Thyroid gland (tissue), 4 donors: ENCODE measurements around the gene SUGCT. TPM values are rescaled to one million over a fixed set of nuclear protein-coding genes. Genes with fewer than 3 reads are reported as not detected.

Source experiments
- DNase-seq, 2 donors: peaks; one replicate each; pipeline ENCODE4 v3.0.0-alpha.2; 2019
- H3K27ac ChIP-seq, 3 donors: fragments of 200-600 bp; sonication (generic); 1 replicate in 2 of 3; 2 replicates in 1 of 3; pipeline ENCODE4 v1.5.1; 2016 to 2019; ENCODE audit warnings: mild to moderate bottlenecking in 1 of 3, moderate library complexity in 1 of 3
- H3K27me3 ChIP-seq: fragments of 200-600 bp; sonication (generic); one replicate; pipeline ENCODE4 v1.5.1; 2019
- H3K36me3 ChIP-seq, 2 donors: fragments of 200-600 bp; sonication (generic); one replicate each; pipeline ENCODE4 v1.5.1; 2016 to 2019
- H3K4me1 ChIP-seq, 2 donors: fragments of 200-600 bp; sonication (generic); one replicate each; pipeline ENCODE4 v1.5.1; 2017 to 2019
- H3K4me3 ChIP-seq, 3 donors: fragments of 200-600 bp; sonication (generic); replicated peaks in 1 of 3; 1 replicate in 2 of 3; 2 replicates in 1 of 3; pipeline ENCODE4 v1.5.1; 2016; ENCODE audit warnings: mild to moderate bottlenecking in 1 of 3
- H3K9me3 ChIP-seq: fragments of 200-600 bp; sonication (generic); one replicate; pipeline ENCODE4 v1.5.1; 2017
- CTCF ChIP-seq, 6 experiments: fragments of 200-600 bp in 3 of 6; fragments of 450-650 bp in 3 of 6; sonication (generic) in 3 of 6; IDR thresholded peaks; one replicate each; pipeline ENCODE4 v1.5.1; 2016 to 2019; ENCODE audit warnings: antibody characterized with exemption in 6 of 6, mild to moderate bottlenecking in 2 of 6, inconsistent platforms in 1 of 6, moderate library complexity in 1 of 6
- POLR2A ChIP-seq, 2 donors: fragments of 450-650 bp; IDR thresholded peaks; one replicate each; pipeline ENCODE4 v1.6.1; 2017; ENCODE audit warnings: antibody characterized with exemption in 2 of 2, mild to moderate bottlenecking in 2 of 2, moderate library complexity in 1 of 2
- WGBS, 2 donors: methylation state at CpG; one replicate each; pipeline ENCODE4 v1.1.5; 2017; 5-methylcytosine and 5-hydroxymethylcytosine counted together
- intact Hi-C: fragments of 100-400 bp; cut with DNase I; formaldehyde crosslinking; loops from one replicate; pipeline ENCODE4 v1.15.1; 2023
- total RNA-seq, 4 donors: library from RNA; depleted of rRNA; stranded (reverse); fragments of >200 nt; gene quantifications; one replicate each; pipeline ENCODE4 v1.2.3, GENCODE V29; 2016

The SUGCT gene
- total RNA-seq, 4 donors from 2014 or later = 1.3 to 15.2 (median 3.2) TPM

- no peaks in the 10 kb centered on the region for H3K27me3 ChIP-seq
- no peak overlapping the region for H3K27ac ChIP-seq
- H3K36me3 ChIP-seq = no peaks in the 10 kb centered on the region
- peaks cover 0 to 4% of the 10 kb centered on the region in 2 donors for H3K4me1 ChIP-seq
- TF ChIP-seq POLR2A (IDR thresholded peaks at IDR 0.05) = no peak
- no peak for TF ChIP-seq CTCF (IDR thresholded peaks at IDR 0.05)
- H3K4me3 ChIP-seq = no peak overlapping the region
- intact Hi-C loops = no loop called here
- H3K9me3 ChIP-seq = no peaks in the 10 kb centered on the region
- no peak for DNase-seq
- WGBS, 2 donors = 89 to 94% methylated on average over 2 of the region's 2 CpGs
Measured at GRCh38 chr7:40723829-40724228, 589.0 kb downstream of the SUGCT start.

- Histone ChIP-seq H3K4me1 (peaks cover 0 to 4% of the 10 kb centered on the region in 2 donors), H3K27me3 (no peaks in the 10 kb centered on the region), H3K4me3 (no peak overlapping the region), H3K36me3 (no peaks in the 10 kb centered on the region), H3K9me3 (no peaks in the 10 kb centered on the region), H3K27ac (no peak overlapping the region)
- TF ChIP-seq CTCF (IDR thresholded peaks at IDR 0.05) = peak in 4 of 6 experiments; percentile 18 to 46 (median 34)
- no peak for TF ChIP-seq POLR2A (IDR thresholded peaks at IDR 0.05)
- 36 to 45% methylated on average over 9 of the region's 9 CpGs for WGBS, 2 donors
- peak; percentile 82 to 84 for DNase-seq
- intact Hi-C loops = no loop called here
Measured at GRCh38 chr7:40726559-40726958, 591.8 kb downstream of the SUGCT start.

GRCh38 chr7:40733114-40733513 lies 598.3 kb downstream of the SUGCT start:
- intact Hi-C loops = no loop called here

GRCh38 chr7:40733578-40733977 lies 598.8 kb downstream of the SUGCT start:
- Histone ChIP-seq H3K27ac (no peak overlapping the region), H3K9me3 (no peaks in the 10 kb centered on the region), H3K4me3 (no peak overlapping the region), H3K36me3 (no peaks in the 10 kb centered on the region), H3K4me1 (no peaks in the 10 kb centered on the region), H3K27me3 (no peaks in the 10 kb centered on the region)
- no peak for DNase-seq
- 65 to 76% methylated on average over 5 of the region's 5 CpGs for WGBS, 2 donors
- TF ChIP-seq CTCF (IDR thresholded peaks at IDR 0.05) (no peak), POLR2A (IDR thresholded peaks at IDR 0.05) (no peak)
- intact Hi-C loops = no loop called here

More at GRCh38 chr7:40733114-40733513, 598.3 kb downstream of the SUGCT start:
- no peaks in the 10 kb centered on the region for H3K27me3 ChIP-seq
- TF ChIP-seq POLR2A (IDR thresholded peaks at IDR 0.05) (no peak), CTCF (IDR thresholded peaks at IDR 0.05) (no peak)
- no peak overlapping the region for H3K27ac ChIP-seq
- no peaks in the 10 kb centered on the region for H3K4me1 ChIP-seq
- no peak for DNase-seq
- no peak overlapping the region for H3K4me3 ChIP-seq
- no peaks in the 10 kb centered on the region for H3K9me3 ChIP-seq
- H3K36me3 ChIP-seq = no peaks in the 10 kb centered on the region

- no peaks in the 10 kb centered on the region for H3K36me3 ChIP-seq
- no peak for TF ChIP-seq CTCF (IDR thresholded peaks at IDR 0.05)
- TF ChIP-seq POLR2A (IDR thresholded peaks at IDR 0.05) = no peak
- 94% methylated on average over 2 of the region's 2 CpGs for WGBS, 2 donors
- H3K4me3 ChIP-seq = no peak overlapping the region
- no peak overlapping the region for H3K27ac ChIP-seq
- no peak for DNase-seq
- H3K27me3 ChIP-seq = no peaks in the 10 kb centered on the region
- no peaks in the 10 kb centered on the region for H3K4me1 ChIP-seq
- no peaks in the 10 kb centered on the region for H3K9me3 ChIP-seq
- intact Hi-C loops = no loop called here
Measured at GRCh38 chr7:40739257-40739656, 604.5 kb downstream of the SUGCT start.
